Pancreas (tissue), 10 donors: ENCODE measurements around the gene PMEPA1. TPM values are rescaled to one million over a fixed set of nuclear protein-coding genes. Genes with fewer than 3 reads are reported as not detected.

Experiments
- ATAC-seq, 4 donors: fragments of 200-7000 bp; cut with Tn5 transposase; one replicate each; pipeline versions ENCODE4 v1.8.0 to v1.9.1; 2020; ENCODE audit warnings: mild to moderate bottlenecking in 4 of 4, moderate library complexity in 4 of 4
- DNase-seq, 6 donors: peaks; one replicate each; pipeline ENCODE4 v3.0.0-alpha.2; 2020
- FAIRE-seq: peaks from 2 replicates; lab custom pipeline; 2012; peaks lifted over from hg19 to GRCh38; lab: Jason Lieb, UNC
- H3K27ac ChIP-seq, 4 donors: fragments of 200-600 bp; sonication (generic); 1 replicate in 3 of 4; 2 replicates in 1 of 4; pipeline versions ENCODE4 v1.5.0 to v1.8.0; 2020
- H3K27me3 ChIP-seq, 4 donors: fragments of 200-600 bp; one replicate each; pipeline ENCODE4 v1.8.0; 2021
- H3K36me3 ChIP-seq, 3 donors: fragments of 200-600 bp; sonication (generic) in 1 of 3; one replicate each; pipeline versions ENCODE4 v1.5.0 to v1.8.0; 2020 to 2021
- H3K4me1 ChIP-seq, 3 donors: fragments of 200-600 bp; one replicate each; pipeline ENCODE4 v1.8.0; 2021
- H3K4me3 ChIP-seq, 4 donors: fragments of 200-600 bp; sonication (generic) in 2 of 4; one replicate each; pipeline versions ENCODE4 v1.5.0 to v1.8.0; 2020 to 2021
- H3K9me3 ChIP-seq, 4 donors: fragments of 200-600 bp; one replicate each; pipeline ENCODE4 v1.8.0; 2021
- CTCF ChIP-seq, 4 donors: fragments of 200-600 bp; sonication (generic) in 3 of 4; IDR thresholded peaks; one replicate each; pipeline versions ENCODE4 v1.5.0 to v1.8.0; 2021; ENCODE audit warnings: antibody characterized with exemption in 4 of 4
- WGBS, 2 donors: extraction: QIAGEN DNeasy Blood & Tissue Kit; methylation state at CpG; one replicate each; pipeline ENCODE4 v1.1.7; 2013; 5-methylcytosine and 5-hydroxymethylcytosine counted together
- intact Hi-C, 3 donors: fragments of 100-400 bp; cut with DNase I; formaldehyde crosslinking; loops; one replicate each; pipeline versions ENCODE4 v1.11.1 to v1.14.2; 2022
- polyA plus RNA-seq, 2 donors: library from polyadenylated mRNA; stranded (reverse); fragments of 200-250 nt; gene quantifications; one replicate each; pipeline ENCODE4 v1.2.3, GENCODE V29; 2013
- total RNA-seq, 6 donors: library from RNA; stranded (reverse); fragmentation: NEBNext Ultra II Directional in 4 of 6; extraction: Animal tissue kit (Norgen Biotek cat#: 25700) in 4 of 6; gene quantifications; one replicate each; pipeline versions ENCODE4 v1.2.1 to v1.2.4, GENCODE V29; 2021 to 2023
- donor health status: healthy with polysubstance abuse.
- donor health status: DM: no; HTN: no; CAD: no; lungs with moderate emphysema.
- donor health status: DM: no; HTN: no; CAD: no.
- donor health status: control.
- donor health status: control.
- donor health status: Bipolar disorder and iron deficiency.
- donor health status: DM: yes; HTN: yes; CAD: no.
- donor health status: DM: no; HTN: no; CAD: no.
- donor health status: DM: no; HTN: no; CAD: no.
- donor health status: DM: yes; HTN: yes; CAD: no.

PMEPA1 gene
- total and polyA plus RNA-seq, 8 donors: 24.8 to 98.2 (median 33.6) TPM

GRCh38 chr20:57692393-57692792, 17.4 kb downstream of the PMEPA1 start:
- H3K36me3 ChIP-seq: no peaks in the 10 kb centered on the region
- peak overlapping the region; percentile 35 to 77 (median 50) for H3K27ac ChIP-seq
- H3K9me3 ChIP-seq: no peaks in the 10 kb centered on the region
- H3K4me1 ChIP-seq: peaks cover 4 to 6% (median 4%) of the 10 kb centered on the region in 3 donors
- no peak for FAIRE-seq
- 76 to 80% methylated on average over 7 to 10 of the region's 10 CpGs for WGBS, 2 donors
- no peak for DNase-seq
- H3K27me3 ChIP-seq: no peaks in the 10 kb centered on the region
- intact Hi-C loops: no loop called here
- ATAC-seq: no peak
- no peak overlapping the region for H3K4me3 ChIP-seq
- no peak for TF ChIP-seq CTCF (IDR thresholded peaks at IDR 0.05)

GRCh38 chr20:57691699-57692098, 18.1 kb downstream of the PMEPA1 start:
- WGBS, 2 donors: 77 to 85% methylated on average over 12 of the region's 12 CpGs
- Histone ChIP-seq H3K9me3 (no peaks in the 10 kb centered on the region), H3K4me1 (peaks cover 4 to 6% (median 4%) of the 10 kb centered on the region in 3 donors), H3K4me3 (no peak overlapping the region), H3K27ac (peak overlapping the region in 2 of 4 donors; percentile 42 to 57), H3K36me3 (no peaks in the 10 kb centered on the region), H3K27me3 (no peaks in the 10 kb centered on the region)
- FAIRE-seq (no peak), ATAC-seq (no peak), DNase-seq (no peak)
- intact Hi-C loops: no loop called here
- TF ChIP-seq CTCF (IDR thresholded peaks at IDR 0.05): no peak

- Histone ChIP-seq H3K36me3 (no peaks in the 10 kb centered on the region), H3K9me3 (no peaks in the 10 kb centered on the region), H3K4me3 (no peak overlapping the region), H3K27me3 (no peaks in the 10 kb centered on the region), H3K27ac (no peak overlapping the region), H3K4me1 (peaks cover 1 to 6% (median 4%) of the 10 kb centered on the region in 3 donors)
- intact Hi-C loops: no loop called here
- DNase-seq (no peak), ATAC-seq (no peak), FAIRE-seq (no peak)
- WGBS, 2 donors: 77 to 82% methylated on average over 15 of the region's 15 CpGs
- TF ChIP-seq CTCF (IDR thresholded peaks at IDR 0.05): no peak
These were observed 19.3 kb downstream of the PMEPA1 start for GRCh38 chr20:57690525-57690924.

- Histone ChIP-seq H3K4me1 (peaks cover 0 to 6% (median 4%) of the 10 kb centered on the region in 3 donors), H3K27me3 (no peaks in the 10 kb centered on the region), H3K4me3 (no peak overlapping the region), H3K9me3 (no peaks in the 10 kb centered on the region), H3K27ac (no peak overlapping the region), H3K36me3 (no peaks in the 10 kb centered on the region)
- DNase-seq (no peak), FAIRE-seq (no peak), ATAC-seq (no peak)
- TF ChIP-seq CTCF (IDR thresholded peaks at IDR 0.05): no peak
- intact Hi-C loops: no loop called here
- 84 to 85% methylated on average over 23 of the region's 23 CpGs for WGBS, 2 donors
These were observed 19.9 kb downstream of the PMEPA1 start for GRCh38 chr20:57689745-57690481.

- FAIRE-seq: no peak
- ATAC-seq: no peak
- Histone ChIP-seq H3K4me3 (no peak overlapping the region), H3K27me3 (no peaks in the 10 kb centered on the region), H3K36me3 (no peaks in the 10 kb centered on the region), H3K9me3 (no peaks in the 10 kb centered on the region), H3K4me1 (peaks cover 0 to 6% (median 4%) of the 10 kb centered on the region in 3 donors), H3K27ac (no peak overlapping the region)
- TF ChIP-seq CTCF (IDR thresholded peaks at IDR 0.05): no peak
- intact Hi-C loops: no loop called here
- no peak for DNase-seq
- 54% methylated on average over 16 of the region's 16 CpGs for WGBS, 2 donors
These were observed 21.0 kb downstream of the PMEPA1 start for GRCh38 chr20:57688864-57689263.
